H9 (cell line): ENCODE measurements around the gene KIRREL3. TPM values are rescaled to one million over a fixed set of nuclear protein-coding genes. Genes with fewer than 3 reads are reported as not detected.

Experiments used
- DNase-seq: peaks from one replicate; pipeline ENCODE4 v3.0.0-alpha.2; 2017
- H2AFZ ChIP-seq: one replicate; pipeline ENCODE4 v1.6.1; 2013; ENCODE audit warnings: mild to moderate bottlenecking, low read length, control low read depth, moderate library complexity
- H2AK5ac ChIP-seq: 2 replicates; pipeline ENCODE4 v1.6.1; 2013; ENCODE audit warnings: low read length, control low read depth, mixed read lengths; ENCODE audit not compliant: insufficient read length
- H2BK120ac ChIP-seq: one replicate; pipeline ENCODE4 v1.6.1; 2013; ENCODE audit warnings: low read depth, mild to moderate bottlenecking, low read length, control low read depth, inconsistent platforms; ENCODE audit not compliant: poor library complexity, severe bottlenecking
- H2BK12ac ChIP-seq: 2 replicates; pipeline ENCODE4 v1.6.1; 2013; ENCODE audit warnings: low read length, control low read depth, mixed read lengths, low read depth; ENCODE audit not compliant: insufficient read length
- H2BK15ac ChIP-seq: 2 replicates; pipeline ENCODE4 v1.6.1; 2013; ENCODE audit warnings: low read depth, low read length, control low read depth
- H2BK20ac ChIP-seq: one replicate; pipeline ENCODE4 v1.6.1; 2013; ENCODE audit warnings: low read depth, mild to moderate bottlenecking, low read length, control low read depth, inconsistent platforms; ENCODE audit not compliant: poor library complexity, severe bottlenecking
- H2BK5ac ChIP-seq: 2 replicates; pipeline ENCODE4 v1.6.1; 2013; ENCODE audit warnings: low read length, control low read depth, mixed read lengths; ENCODE audit not compliant: insufficient read length
- H3K14ac ChIP-seq: 2 replicates; pipeline ENCODE4 v1.6.1; 2013; ENCODE audit warnings: low read length, control low read depth; ENCODE audit not compliant: insufficient read depth
- H3K18ac ChIP-seq: 2 replicates; pipeline ENCODE4 v1.6.1; 2013; ENCODE audit warnings: low read depth, mild to moderate bottlenecking, mixed read lengths, low read length, control low read depth; ENCODE audit not compliant: insufficient read length
- H3K23ac ChIP-seq: 2 replicates; pipeline ENCODE4 v1.6.1; 2013; ENCODE audit warnings: low read length, control low read depth, mixed read lengths, low read depth; ENCODE audit not compliant: insufficient read length
- H3K23me2 ChIP-seq: 2 replicates; pipeline ENCODE4 v1.6.1; 2013; ENCODE audit warnings: low read depth, mild to moderate bottlenecking, mixed read lengths, low read length, control low read depth; ENCODE audit not compliant: insufficient read length, poor library complexity, severe bottlenecking
- H3K27ac ChIP-seq: 2 replicates; pipeline ENCODE4 v1.5.1; 2013; ENCODE audit warnings: low read length, control low read depth, mixed read lengths, low read depth; ENCODE audit not compliant: insufficient read length
- H3K27me3 ChIP-seq: 2 replicates; pipeline ENCODE4 v1.6.1; 2013; ENCODE audit warnings: low read length, control low read depth, inconsistent platforms; ENCODE audit not compliant: insufficient read depth
- H3K4ac ChIP-seq: 2 replicates; pipeline ENCODE4 v1.6.1; 2013; ENCODE audit warnings: low read depth, mild to moderate bottlenecking, control low read depth, inconsistent platforms, low read length, moderate library complexity
- H3K4me1 ChIP-seq: 2 replicates; pipeline ENCODE4 v1.6.1; 2013; ENCODE audit warnings: low read length, control low read depth, inconsistent platforms; ENCODE audit not compliant: insufficient read depth
- H3K4me2 ChIP-seq: 2 replicates; pipeline ENCODE4 v1.6.1; 2013; ENCODE audit warnings: low read length, control low read depth, mixed read lengths; ENCODE audit not compliant: insufficient read length, insufficient read depth
- H3K56ac ChIP-seq: 2 replicates; pipeline ENCODE4 v1.6.1; 2013; ENCODE audit warnings: low read depth, mild to moderate bottlenecking, mixed read lengths, low read length, control low read depth; ENCODE audit not compliant: insufficient read length
- H3K79me1 ChIP-seq: 2 replicates; pipeline ENCODE4 v1.6.1; 2013; ENCODE audit warnings: low read depth, mild to moderate bottlenecking, moderate library complexity, low read length, control low read depth, inconsistent platforms; ENCODE audit not compliant: insufficient read depth, poor library complexity, severe bottlenecking
- H3K79me2 ChIP-seq: 2 replicates; pipeline ENCODE4 v1.6.1; 2013; ENCODE audit warnings: low read length, control low read depth, inconsistent platforms; ENCODE audit not compliant: insufficient read depth
- H3K9ac ChIP-seq: 2 replicates; pipeline ENCODE4 v1.6.1; 2013; ENCODE audit warnings: low read length, control low read depth, mixed read lengths; ENCODE audit not compliant: insufficient read length; ENCODE audit errors: extremely low read depth
- H3K9me3 ChIP-seq: one replicate; pipeline ENCODE4 v1.6.1; 2013; ENCODE audit warnings: low read depth, low read length, inconsistent platforms; ENCODE audit not compliant: control insufficient read depth
- H3T11ph ChIP-seq: one replicate; pipeline ENCODE4 v1.6.1; 2013; ENCODE audit warnings: mild to moderate bottlenecking, low read length, control low read depth, inconsistent platforms
- H4K20me1 ChIP-seq: one replicate; pipeline ENCODE4 v1.6.1; 2013; ENCODE audit not compliant: control insufficient read depth, insufficient read length, insufficient read depth
- H4K5ac ChIP-seq: 2 replicates; pipeline ENCODE4 v1.6.1; 2013; ENCODE audit warnings: low read depth, mild to moderate bottlenecking, mixed read lengths, low read length, control low read depth; ENCODE audit not compliant: insufficient read length
- H4K8ac ChIP-seq: replicated peaks from 2 replicates; pipeline ENCODE4 v1.6.1; 2013; ENCODE audit warnings: low read length, control low read depth, mixed read lengths, low read depth; ENCODE audit not compliant: insufficient read length
- H4K91ac ChIP-seq: 2 replicates; pipeline ENCODE4 v1.6.1; 2013; ENCODE audit warnings: low read depth, mild to moderate bottlenecking, moderate library complexity, mixed read lengths, low read length, control low read depth; ENCODE audit not compliant: insufficient read length
- H3K27ac Mint-ChIP-seq, 3 experiments: 2 replicates in 2 of 3; 3 replicates in 1 of 3; pipeline ENCODE4 v1.8.0; 2020 to 2021; ENCODE audit warnings: mixed read lengths in 3 of 3, mild to moderate bottlenecking in 1 of 3, moderate library complexity in 1 of 3
- H3K27me3 Mint-ChIP-seq: 2 replicates; pipeline ENCODE4 v1.8.0; 2021; ENCODE audit warnings: low read depth, mild to moderate bottlenecking, moderate library complexity, mixed read lengths
- H3K36me3 Mint-ChIP-seq, 3 experiments: 2 replicates in 2 of 3; 3 replicates in 1 of 3; pipeline ENCODE4 v1.8.0; 2020 to 2021; ENCODE audit warnings: low read depth in 3 of 3, mixed read lengths in 3 of 3; ENCODE audit not compliant: insufficient read depth in 1 of 3
- H3K4me1 Mint-ChIP-seq, 2 experiments: 2 replicates each; pipeline ENCODE4 v1.8.0; 2020; ENCODE audit warnings: mixed read lengths in 2 of 2
- H3K4me3 Mint-ChIP-seq, 2 experiments: 2 replicates in 1 of 2; 3 replicates in 1 of 2; pipeline ENCODE4 v1.8.0; 2020 to 2021; ENCODE audit warnings: mild to moderate bottlenecking in 2 of 2, mixed read lengths in 2 of 2, moderate library complexity in 1 of 2
- H3K9me3 Mint-ChIP-seq, 2 experiments: 2 replicates in 1 of 2; 3 replicates in 1 of 2; pipeline ENCODE4 v1.8.0; 2020; ENCODE audit warnings: mild to moderate bottlenecking in 2 of 2, mixed read lengths in 2 of 2, moderate library complexity in 1 of 2
- WGBS: extraction: QIAGEN DNeasy Blood & Tissue Kit; methylation state at CpG from one replicate; pipeline ENCODE4 v1.1.7; 2013; ENCODE audit warnings: missing lambda C conversion rate, low lambda C conversion rate, mixed read lengths; ENCODE audit not compliant: insufficient read length; ENCODE audit errors: extremely low coverage; 5-methylcytosine and 5-hydroxymethylcytosine counted together
- total RNA-seq: library from RNA; stranded (reverse); gene quantifications from 2 replicates; pipeline ENCODE4 v1.2.1, GENCODE V29; 2021
- TF ChIP-seq, protein P1 (sequence below): fragments of 200-600 bp; sonication (generic); conservative IDR thresholded peaks from 3 replicates; pipeline ENCODE4 v1.8.0; 2021; ENCODE audit warnings: antibody characterized with exemption, mild to moderate bottlenecking

Gene KIRREL3
- total RNA-seq, 1 experiment from 2014 or later: 0.17 TPM

DNA sequence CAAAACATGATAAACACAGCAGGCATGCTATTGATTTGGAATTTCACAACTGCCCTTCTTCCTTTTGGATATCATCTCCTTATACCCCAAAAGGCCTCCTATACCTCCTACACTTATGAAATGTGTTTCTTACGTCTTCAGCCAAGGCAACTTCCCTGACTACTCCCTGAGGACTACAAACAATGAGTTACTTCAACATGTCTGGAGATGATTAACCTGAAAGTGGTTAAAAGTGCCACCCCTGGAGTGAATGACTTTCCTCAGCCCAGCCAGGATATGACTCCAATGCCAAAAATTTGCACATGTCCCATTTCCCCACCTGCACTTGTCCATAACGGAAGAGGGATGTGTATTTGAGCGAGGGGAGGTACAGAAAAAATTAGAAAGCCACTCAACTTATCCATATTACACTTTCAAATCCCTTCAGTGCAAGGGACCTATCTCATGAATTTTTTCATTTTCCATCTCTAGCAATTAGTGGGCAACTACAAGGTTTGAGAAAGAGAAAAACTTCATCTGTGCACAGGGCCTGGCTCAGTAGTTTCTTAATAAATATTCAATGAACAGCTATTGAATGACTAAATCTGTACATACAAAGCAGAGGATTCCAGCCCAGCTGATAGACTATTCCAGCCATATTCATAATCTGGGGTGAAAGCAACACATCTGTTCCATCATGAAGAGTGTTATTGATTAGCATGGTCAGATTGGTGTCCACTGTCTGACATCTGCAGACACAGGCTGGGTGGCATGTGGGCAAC lies 36.8 kb downstream of the KIRREL3 start:
- Histone ChIP-seq H2BK15ac (no peak overlapping the region), H2AFZ (no peak overlapping the region), H3K23ac (no peak overlapping the region), H3K79me1 (no peaks in the 10 kb centered on the region), H4K91ac (no peak overlapping the region), H3K23me2 (no peaks in the 10 kb centered on the region), H3K27me3 (no peaks in the 10 kb centered on the region), H4K8ac (no peak overlapping the region), H3K4ac (no peak overlapping the region), H4K5ac (no peak overlapping the region), H2BK20ac (no peak overlapping the region), H2BK12ac (no peak overlapping the region), H2AK5ac (no peak overlapping the region), H3K27ac (no peak overlapping the region), H3K9me3 (no peaks in the 10 kb centered on the region), H3K4me1 (no peaks in the 10 kb centered on the region), H3K79me2 (no peaks in the 10 kb centered on the region), H3T11ph (no peak overlapping the region), H3K4me2 (no peak overlapping the region), H4K20me1 (no peaks in the 10 kb centered on the region), H3K56ac (no peak overlapping the region), H2BK120ac (no peak overlapping the region), H3K14ac (no peak overlapping the region), H3K9ac (no peak overlapping the region), H2BK5ac (no peak overlapping the region), H3K18ac (no peak overlapping the region)
- H3K4me3 Mint-ChIP-seq: no peak overlapping the region
- TF ChIP-seq, protein P1, sequence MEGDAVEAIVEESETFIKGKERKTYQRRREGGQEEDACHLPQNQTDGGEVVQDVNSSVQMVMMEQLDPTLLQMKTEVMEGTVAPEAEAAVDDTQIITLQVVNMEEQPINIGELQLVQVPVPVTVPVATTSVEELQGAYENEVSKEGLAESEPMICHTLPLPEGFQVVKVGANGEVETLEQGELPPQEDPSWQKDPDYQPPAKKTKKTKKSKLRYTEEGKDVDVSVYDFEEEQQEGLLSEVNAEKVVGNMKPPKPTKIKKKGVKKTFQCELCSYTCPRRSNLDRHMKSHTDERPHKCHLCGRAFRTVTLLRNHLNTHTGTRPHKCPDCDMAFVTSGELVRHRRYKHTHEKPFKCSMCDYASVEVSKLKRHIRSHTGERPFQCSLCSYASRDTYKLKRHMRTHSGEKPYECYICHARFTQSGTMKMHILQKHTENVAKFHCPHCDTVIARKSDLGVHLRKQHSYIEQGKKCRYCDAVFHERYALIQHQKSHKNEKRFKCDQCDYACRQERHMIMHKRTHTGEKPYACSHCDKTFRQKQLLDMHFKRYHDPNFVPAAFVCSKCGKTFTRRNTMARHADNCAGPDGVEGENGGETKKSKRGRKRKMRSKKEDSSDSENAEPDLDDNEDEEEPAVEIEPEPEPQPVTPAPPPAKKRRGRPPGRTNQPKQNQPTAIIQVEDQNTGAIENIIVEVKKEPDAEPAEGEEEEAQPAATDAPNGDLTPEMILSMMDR: no peak
- H3K9me3 Mint-ChIP-seq: no peaks in the 10 kb centered on the region
- no CpG with 5 or more reads among the region's 3 CpGs for WGBS
- H3K27ac Mint-ChIP-seq: no peak overlapping the region
- H3K36me3 Mint-ChIP-seq: no peaks in the 10 kb centered on the region
- no peak for DNase-seq
- H3K4me1 Mint-ChIP-seq: peaks cover under 1 to 3% of the 10 kb centered on the region in 2 experiments; a peak in 2 of 4 replicates
- peaks cover 2% of the 10 kb centered on the region for H3K27me3 Mint-ChIP-seq
